Fibroblast of gingiva (primary cell): ENCODE results near the gene BEAN1.

Experiments
- DNase-seq: peaks from one replicate; pipeline ENCODE4 v3.0.0-alpha.2; 2011; ENCODE audit warnings: low read depth

The BEAN1 gene

GRCh38 chr16:66470556-66470955, 43.5 kb downstream of the BEAN1 start:
- DNase-seq = no peak

- DNase-seq = no peak
Measured at GRCh38 chr16:66471264-66471663, 44.2 kb downstream of the BEAN1 start.

DNA sequence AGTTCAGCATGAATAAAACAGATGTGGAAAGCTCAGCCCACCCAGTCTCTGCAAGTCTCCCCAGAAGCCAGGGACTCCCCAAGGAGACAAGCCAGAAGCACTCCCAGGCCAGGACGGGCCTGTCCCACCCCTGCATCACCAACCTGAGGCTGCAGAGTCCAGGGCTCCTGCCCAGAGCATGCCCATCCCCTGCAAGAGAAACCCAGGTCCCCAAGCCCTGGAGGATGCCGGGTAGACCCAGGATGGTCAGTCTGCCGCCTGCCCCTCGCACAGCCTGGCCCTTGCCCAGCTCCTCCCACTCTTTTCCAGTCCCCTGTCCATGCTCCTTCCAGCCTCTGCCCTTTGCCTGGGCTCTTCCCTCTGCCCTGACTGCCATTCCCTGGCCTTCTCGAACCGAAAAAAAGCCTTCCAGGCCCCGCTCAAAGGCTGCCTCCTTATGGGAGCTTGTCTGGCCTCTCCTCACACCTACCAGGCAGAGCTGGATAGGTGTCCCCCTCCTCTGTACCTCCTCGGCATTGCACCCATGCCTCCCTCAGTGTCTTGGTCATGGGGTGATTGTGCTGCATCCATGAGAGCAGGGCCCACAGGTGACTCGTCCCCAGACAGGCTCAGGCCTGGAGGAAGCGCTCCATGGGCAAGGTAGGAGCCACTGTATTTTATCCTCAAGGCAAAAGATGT, 44.8 kb downstream of the BEAN1 start:
- DNase-seq = no peak

- DNase-seq = no peak
Measured at GRCh38 chr16:66473051-66473571, 46.0 kb downstream of the BEAN1 start.

- DNase-seq = no peak
Measured at GRCh38 chr16:66473654-66474519, 46.8 kb downstream of the BEAN1 start.

DNA sequence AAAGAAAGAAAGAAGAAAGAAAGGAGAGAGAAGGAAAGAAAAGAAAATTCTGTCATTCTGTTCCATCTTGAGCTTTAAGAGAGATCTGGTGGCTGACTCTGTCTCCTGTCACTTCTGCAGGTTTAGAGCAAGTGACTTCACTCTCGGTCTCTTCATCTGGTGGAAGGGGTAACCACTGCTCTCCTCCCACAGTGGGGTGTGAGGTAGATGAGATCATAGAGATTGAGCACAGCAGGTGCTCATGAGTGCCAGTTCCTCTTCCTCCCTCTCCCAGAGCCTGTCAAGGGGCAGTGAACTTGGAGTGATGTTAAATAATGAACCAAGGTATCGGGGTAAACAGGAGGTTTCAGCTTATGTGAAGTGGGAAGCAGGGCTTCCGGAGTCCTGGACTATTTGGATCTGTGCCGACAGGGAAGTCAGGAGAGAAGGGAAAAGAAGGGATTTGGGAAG, 47.7 kb downstream of the BEAN1 start:
- no peak for DNase-seq

- DNase-seq = no peak
Measured at GRCh38 chr16:66475232-66475631, 48.1 kb downstream of the BEAN1 start.

DNA sequence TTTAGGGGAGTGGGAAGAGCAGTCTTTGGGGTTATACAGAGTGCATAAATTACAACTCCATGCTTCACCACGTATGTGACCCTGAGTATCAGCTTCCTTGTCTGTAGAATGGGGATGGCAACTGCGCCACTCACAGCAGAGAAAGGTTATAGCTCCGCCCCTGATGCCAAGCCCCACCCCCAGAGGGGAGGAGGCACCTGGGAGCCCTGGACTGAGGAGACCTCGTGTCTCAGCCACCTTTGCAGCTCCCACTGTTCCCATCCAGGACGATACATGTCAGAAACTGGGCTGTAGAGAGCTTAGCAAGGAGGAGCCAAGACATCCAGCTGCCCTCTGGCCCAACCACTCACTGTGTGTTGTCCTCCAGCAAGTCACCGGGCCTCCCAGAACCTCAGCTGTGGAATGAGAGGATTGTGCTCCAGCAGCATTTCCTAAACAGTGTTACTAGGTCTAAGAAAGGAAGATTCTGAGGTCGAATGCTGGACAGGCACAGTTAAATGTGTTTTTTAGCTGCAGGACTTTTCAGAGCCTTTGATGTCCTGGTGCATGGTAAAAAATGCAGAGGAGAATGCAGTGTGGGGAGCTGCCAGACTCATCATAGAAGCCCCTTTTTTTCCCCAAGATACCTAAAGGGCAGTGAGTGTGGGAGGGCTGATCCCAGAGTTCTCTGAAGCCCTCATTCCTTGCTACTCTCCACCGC, 49.4 kb downstream of the BEAN1 start:
- no peak for DNase-seq

DNA sequence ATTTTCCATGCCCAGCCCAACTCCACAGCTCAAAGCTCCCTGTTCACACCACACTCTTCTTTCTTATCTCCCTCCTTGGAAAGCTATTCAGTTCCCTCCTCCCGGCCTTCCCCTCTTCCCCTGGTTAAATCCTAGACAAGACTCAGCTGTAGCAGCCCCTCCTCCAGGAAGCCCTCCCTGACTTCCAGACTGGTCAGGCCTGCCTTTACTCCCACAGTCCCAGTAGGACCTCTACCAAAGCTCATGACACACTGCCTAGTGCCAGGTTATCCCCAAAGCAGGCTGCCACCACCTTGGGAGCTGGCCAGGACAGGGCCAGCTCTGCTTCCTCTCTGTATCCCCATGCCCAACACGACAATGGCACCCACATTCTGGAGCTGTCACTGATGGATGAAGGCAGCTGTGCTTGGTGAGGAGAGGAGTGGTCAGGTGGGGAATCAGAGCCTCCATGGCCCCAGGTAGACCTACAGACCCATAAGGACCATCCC, 50.0 kb downstream of the BEAN1 start:
- DNase-seq = no peak

DNA sequence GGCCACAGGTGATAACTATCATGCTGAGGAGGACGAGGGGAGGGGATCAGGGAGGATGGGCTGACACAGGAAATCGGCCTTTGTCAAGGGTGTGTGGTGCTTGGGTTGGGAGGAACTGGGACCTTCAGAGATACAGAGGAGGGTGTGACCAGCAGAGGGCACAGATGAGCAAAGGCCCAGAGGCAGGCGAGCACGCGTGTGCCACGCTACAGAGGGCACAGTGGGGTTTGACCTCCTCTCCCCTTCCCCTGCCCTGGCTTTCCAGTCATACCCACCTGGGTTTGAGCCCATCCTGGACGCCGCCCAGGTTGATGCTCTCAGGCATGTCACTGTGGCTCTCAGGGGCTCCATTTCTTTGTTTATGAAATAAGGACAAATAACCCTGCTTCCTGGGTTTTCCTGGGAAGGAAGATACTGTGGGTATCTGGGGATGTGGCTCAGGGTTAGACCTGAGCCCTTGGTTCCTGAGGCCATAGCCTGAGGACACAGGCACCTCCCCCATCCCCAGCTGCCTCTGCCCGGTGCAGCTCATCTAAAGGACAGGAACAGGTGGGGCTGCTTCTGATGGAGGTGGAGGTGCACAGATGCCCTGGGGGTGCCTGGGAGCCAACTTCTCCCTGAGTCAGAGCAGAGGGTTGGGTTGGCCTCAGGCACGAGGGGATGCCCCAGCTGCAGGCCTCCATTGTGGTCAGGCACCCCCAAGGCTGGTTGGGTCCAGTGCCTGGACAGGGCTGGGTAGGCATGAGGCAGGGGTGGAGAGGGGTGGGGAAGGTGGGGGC, 51.8 kb downstream of the BEAN1 start:
- DNase-seq = peak; percentile 46

DNA sequence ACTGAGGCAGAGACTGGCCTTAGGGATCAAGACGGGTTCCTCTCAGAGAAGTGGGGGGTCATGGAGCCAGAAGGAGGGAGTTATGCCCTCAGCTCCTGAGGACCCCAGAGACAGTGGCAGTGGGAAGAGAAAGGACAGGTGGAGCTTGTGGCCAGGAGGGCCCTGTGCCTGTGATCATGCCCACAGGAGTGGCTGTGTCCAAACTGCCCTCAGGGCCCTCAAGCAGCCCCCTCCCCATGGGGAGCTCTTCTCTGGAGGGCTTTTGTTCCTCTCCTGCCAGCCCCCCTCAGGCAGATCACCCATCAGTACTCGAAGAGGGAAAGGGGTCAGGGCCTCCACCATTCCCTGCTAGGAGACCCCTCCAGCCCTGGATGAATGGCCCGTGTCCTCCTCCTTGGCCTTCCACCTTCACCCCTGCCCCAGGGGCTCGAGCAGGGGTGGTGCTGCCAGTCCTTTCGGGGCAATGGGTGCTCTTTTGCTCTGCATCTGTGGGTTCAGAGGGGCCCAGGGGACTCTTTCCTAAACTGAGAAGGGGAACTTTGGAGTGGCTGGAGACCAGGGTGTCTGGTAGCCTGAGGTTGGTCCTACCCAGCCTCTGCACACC, 52.7 kb downstream of the BEAN1 start:
- no peak for DNase-seq

- DNase-seq = no peak
Measured at GRCh38 chr16:66480265-66481080, 53.4 kb downstream of the BEAN1 start.

DNA sequence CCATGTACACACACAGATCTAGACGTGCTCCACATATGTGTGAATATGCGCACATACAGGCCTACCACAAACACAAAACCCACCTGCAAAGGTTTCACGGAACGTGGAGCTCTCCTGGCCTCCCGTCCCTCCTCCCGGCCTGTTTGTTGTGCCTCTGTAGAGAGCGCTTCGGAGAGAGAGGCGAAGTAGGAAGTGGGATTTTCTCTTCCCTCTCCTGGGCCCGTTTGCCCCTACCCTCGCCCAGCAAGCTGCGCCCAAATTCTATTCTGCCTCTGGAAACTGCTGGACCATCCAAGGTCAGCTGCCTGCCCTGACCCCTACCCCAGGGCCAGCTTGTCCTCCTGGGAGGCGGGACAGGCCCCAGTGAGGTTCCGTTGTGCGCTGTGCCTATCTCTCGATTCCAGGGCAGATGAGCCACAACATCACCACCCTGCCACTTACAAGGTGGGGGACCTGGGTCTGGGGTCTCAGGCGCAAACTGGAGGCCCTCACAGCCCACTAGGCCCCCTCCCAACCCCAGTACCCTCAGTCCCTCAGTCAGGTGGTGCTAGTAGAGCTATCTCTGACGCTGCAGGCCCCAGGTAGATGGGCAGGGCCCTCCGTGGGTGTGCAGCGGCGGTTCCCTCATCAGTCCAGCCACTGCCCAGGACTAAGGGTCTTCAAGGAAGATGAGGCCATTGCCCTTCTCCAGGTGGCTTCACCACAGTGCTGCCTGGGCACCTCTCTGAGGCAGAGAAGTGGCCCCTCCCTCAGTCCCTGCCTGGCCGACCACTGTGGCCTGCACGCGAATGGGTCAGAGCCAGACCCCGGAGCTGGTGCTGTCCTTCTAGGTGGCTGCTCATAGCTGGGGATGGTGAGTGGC, 54.2 kb downstream of the BEAN1 start:
- no peak for DNase-seq

GRCh38 chr16:66481943-66482390, 54.9 kb downstream of the BEAN1 start:
- no peak for DNase-seq

DNA sequence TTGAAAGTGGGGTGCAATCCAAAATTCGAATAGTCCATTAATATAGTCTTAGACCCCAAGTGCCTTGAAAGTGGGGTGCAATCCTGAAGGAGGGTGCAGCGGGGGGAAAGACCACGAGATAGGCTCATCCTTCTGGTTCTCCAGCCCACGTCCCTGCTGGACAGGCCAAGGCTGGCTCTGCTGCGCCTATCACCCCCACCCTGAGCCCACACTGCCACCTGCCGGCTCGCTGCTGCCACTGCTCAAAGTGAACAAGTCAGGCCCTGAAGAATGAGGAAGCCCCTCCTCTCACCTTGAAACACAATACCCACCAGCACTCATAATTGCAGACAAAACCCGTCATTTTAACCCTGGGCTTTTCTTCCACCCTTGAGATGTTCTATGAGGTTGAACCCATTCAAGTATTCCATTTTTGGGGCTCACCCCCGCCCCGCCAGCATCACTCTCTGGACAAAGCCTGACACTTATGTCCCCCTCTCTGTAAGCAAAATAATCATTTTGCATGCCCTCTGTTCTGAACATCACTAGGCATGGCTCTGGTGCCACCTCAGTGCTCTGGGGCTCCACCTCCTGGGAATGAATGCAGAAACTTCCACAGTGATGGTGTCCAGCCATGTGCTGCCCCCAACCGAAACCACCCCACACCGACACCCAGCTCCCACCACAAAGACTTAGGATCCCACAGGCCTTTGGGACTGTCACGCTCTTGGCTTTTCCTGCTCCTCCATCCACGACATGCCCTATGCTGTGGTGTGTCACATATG, 56.8 kb downstream of the BEAN1 start:
- DNase-seq = peak; percentile 51

DNA sequence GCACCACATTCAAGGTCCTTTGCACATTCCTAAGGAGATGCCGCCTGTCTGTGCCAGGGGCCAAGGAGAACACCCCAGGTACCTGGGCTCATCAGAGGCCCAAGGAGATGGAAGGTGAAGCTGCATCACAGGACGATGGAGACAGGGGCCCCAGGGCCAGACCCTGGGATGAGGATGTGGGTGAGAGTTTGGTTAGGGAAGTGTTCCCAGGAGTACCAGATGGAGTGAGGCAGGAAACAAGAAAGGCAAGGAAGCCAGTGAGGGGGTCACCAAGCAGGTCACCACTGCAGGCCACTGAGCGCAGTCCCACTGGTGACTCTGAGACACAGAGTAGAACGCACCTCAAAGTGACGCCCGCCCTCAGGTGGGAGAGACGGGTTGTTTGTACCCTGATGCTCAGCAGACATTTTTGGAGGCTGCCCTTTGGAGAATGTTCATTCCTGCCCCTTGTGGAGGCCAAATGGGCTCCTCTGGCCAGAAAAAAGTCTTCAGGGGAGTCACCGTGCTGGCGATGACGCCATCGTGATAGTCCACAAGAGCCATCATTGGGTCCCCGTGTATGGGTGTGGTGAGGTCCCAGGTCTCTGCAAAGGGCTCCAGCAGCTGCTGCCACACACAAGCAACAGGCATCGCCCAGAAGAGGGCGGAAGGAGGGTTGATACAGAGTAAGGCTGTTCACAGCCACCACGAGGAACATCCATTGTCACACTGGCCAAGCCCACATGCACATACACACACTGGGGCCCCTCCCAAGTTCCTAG, 57.5 kb downstream of the BEAN1 start:
- no peak for DNase-seq

GRCh38 chr16:66485376-66485775, 58.3 kb downstream of the BEAN1 start:
- no peak for DNase-seq
